Activated B cell treated with CpG ODN at 0.5 μM for 24 hours (primary cell): Measurements from ENCODE around the gene AKR1C1. TPM values are rescaled to one million over a fixed set of nuclear protein-coding genes. Genes with fewer than 3 reads are reported as not detected.
"Not testable (repeated sequence)": the region's sequence is repeated elsewhere in the genome, so short reads cannot be mapped to it uniquely, and the experiment has no call there.

Experiments used
- ATAC-seq: fragments of 200-7000 bp; cut with Tn5 transposase; one replicate; pipeline ENCODE4 v1.10.0; 2021; ENCODE audit warnings: low read depth, mild to moderate bottlenecking, moderate library complexity
- CTCF ChIA-PET: fragments of 350-600 bp; sonication (Branson Sonifier 250); formaldehyde crosslinking; loops from one replicate; lab custom pipeline; 2021; ENCODE audit warnings: antibody characterized with exemption; lab: Charles Lee
- POLR2A ChIA-PET: fragments of 350-600 bp; sonication (Branson Sonifier 250); formaldehyde crosslinking; loops from one replicate; lab custom pipeline; 2021; ENCODE audit warnings: antibody characterized with exemption; lab: Charles Lee
- DNase-seq: peaks from one replicate; pipeline ENCODE4 v3.0.0; 2022
- H3K27ac Mint-ChIP-seq: one replicate; pipeline ENCODE4 v1.8.0; 2020; ENCODE audit warnings: mixed read lengths
- H3K27me3 Mint-ChIP-seq: one replicate; pipeline ENCODE4 v1.8.0; 2021; ENCODE audit warnings: mixed read lengths
- H3K36me3 Mint-ChIP-seq: one replicate; pipeline ENCODE4 v1.8.0; 2021; ENCODE audit warnings: low read depth, mixed read lengths
- H3K4me1 Mint-ChIP-seq: one replicate; pipeline ENCODE4 v1.8.0; 2021; ENCODE audit warnings: mixed read lengths
- H3K4me3 Mint-ChIP-seq: one replicate; pipeline ENCODE4 v1.8.0; 2020; ENCODE audit warnings: mild to moderate bottlenecking, mixed read lengths
- H3K9me3 Mint-ChIP-seq: one replicate; pipeline ENCODE4 v1.8.0; 2020; ENCODE audit warnings: mixed read lengths
- intact Hi-C: fragments of 100-400 bp; cut with micrococcal nuclease; formaldehyde crosslinking; loops from one replicate; pipeline ENCODE4 v1.15.1; 2024
- total RNA-seq: library from RNA; stranded (reverse); gene quantifications from 2 replicates; pipeline ENCODE4 v1.2.3, GENCODE V29; 2022
- TF ChIP-seq, protein P1 (sequence below): fragments of 200-600 bp; IDR thresholded peaks from one replicate; pipeline ENCODE4 v1.8.0; 2022; ENCODE audit warnings: antibody characterized with exemption, mild to moderate bottlenecking

Gene AKR1C1
- total RNA-seq, 1 donor from 2014 or later: not detected

DNA sequence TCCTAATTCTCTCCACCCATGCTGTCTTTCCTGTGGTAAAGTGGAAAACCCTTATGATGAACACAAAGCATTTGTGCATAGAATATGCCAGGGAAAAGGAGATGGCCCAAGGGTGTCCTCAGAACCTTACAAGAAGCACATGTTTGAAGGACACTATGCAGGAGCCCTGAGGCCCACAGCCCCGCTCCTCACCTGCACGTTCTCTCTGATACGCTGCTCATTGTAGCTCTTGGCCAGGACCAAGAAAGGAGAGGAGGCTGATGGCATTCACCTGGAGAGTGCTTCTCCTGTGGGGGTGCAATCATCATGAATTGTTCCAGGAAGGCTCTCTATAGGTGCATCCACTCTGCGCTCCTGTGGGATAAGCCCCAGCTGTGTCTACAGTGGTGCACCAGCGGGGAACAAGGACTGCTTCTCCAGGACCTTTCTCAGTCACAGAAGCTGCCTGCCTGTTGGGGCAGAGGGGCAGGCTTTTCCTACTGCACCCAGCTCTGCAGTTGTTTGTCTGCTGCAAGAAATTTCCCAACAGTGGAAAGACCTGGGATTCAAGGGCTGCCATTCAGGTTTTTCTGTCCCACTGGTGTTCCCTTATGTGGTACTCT, 20.5 kb downstream of the AKR1C1 start:
- no peaks in the 10 kb centered on the region for H3K36me3 Mint-ChIP-seq
- no peaks in the 10 kb centered on the region for H3K27me3 Mint-ChIP-seq
- no peak overlapping the region for H3K4me3 Mint-ChIP-seq
- DNase-seq: no peak
- intact Hi-C loops: loop anchor here (5.0 kb wide), 1 partner anchor 299 kb away; no protein-coding TSS in a partner anchor
- H3K9me3 Mint-ChIP-seq: no peaks in the 10 kb centered on the region
- no peak overlapping the region for H3K27ac Mint-ChIP-seq
- H3K4me1 Mint-ChIP-seq: no peaks in the 10 kb centered on the region
- ATAC-seq: no peak
- CTCF ChIA-PET: no interaction called here
- TF ChIP-seq, protein P1, sequence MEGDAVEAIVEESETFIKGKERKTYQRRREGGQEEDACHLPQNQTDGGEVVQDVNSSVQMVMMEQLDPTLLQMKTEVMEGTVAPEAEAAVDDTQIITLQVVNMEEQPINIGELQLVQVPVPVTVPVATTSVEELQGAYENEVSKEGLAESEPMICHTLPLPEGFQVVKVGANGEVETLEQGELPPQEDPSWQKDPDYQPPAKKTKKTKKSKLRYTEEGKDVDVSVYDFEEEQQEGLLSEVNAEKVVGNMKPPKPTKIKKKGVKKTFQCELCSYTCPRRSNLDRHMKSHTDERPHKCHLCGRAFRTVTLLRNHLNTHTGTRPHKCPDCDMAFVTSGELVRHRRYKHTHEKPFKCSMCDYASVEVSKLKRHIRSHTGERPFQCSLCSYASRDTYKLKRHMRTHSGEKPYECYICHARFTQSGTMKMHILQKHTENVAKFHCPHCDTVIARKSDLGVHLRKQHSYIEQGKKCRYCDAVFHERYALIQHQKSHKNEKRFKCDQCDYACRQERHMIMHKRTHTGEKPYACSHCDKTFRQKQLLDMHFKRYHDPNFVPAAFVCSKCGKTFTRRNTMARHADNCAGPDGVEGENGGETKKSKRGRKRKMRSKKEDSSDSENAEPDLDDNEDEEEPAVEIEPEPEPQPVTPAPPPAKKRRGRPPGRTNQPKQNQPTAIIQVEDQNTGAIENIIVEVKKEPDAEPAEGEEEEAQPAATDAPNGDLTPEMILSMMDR: no peak
- POLR2A ChIA-PET: no interaction called here

DNA sequence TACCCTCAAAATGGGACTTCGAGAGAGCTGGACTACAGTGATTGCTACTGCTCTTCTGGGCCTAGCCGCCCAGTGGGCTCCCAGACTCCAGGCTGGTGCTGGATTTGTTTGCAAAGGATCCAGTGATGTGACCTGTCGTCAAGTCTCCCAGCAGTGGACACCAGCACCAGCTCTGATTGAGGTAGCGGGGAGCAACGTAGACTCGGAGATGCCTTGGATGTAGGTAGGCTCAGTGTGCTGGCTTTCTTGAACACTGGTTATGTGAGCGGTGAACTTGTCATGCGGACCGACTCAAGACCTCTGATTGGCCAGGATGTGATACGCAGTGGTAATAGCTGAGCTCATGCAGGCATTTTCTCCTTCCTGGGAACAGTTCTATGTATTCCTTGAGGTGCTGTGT, 21.0 kb downstream of the AKR1C1 start:
- no peaks in the 10 kb centered on the region for H3K27me3 Mint-ChIP-seq
- TF ChIP-seq, protein P1: no peak
- intact Hi-C loops: loop anchor here (5.0 kb wide), 1 partner anchor 298 kb away; no protein-coding TSS in a partner anchor
- H3K36me3 Mint-ChIP-seq: no peaks in the 10 kb centered on the region
- POLR2A ChIA-PET: no interaction called here
- H3K9me3 Mint-ChIP-seq: no peaks in the 10 kb centered on the region
- DNase-seq (no peak), ATAC-seq (no peak)
- H3K4me1 Mint-ChIP-seq: no peaks in the 10 kb centered on the region
- CTCF ChIA-PET: no interaction called here
- no peak overlapping the region for H3K27ac Mint-ChIP-seq
- no peak overlapping the region for H3K4me3 Mint-ChIP-seq

DNA sequence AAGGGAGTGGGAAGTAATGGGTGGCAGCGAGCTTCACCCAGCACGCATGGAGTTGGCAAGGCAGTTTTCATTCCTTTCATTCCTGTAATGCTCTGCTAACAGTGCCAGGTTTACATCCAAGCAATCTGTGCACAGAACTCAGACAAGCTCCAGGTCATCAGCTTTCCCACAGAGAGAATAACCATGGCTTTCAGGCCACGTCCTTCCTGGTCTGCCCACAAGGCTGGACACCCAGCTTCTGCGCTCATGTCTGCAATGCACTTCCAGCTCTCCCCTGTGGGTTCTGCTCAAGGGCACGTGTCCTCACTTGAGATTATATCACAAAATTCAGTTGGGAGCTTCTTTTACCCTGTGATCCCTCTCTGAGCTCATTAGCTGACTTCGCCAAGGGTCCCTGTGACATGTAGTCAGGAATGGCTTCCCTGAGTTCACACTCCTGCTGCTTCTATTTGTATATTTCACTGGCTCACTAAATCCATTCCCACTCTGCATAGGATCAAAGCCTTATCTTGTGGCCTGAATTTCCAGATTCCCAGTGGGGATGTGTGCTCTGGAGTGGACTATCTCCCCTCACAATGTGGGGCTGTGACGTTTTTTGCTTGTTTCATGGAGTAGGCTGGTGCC, 21.9 kb downstream of the AKR1C1 start:
- ChIA-PET POLR2A (no interaction called here), CTCF (no interaction called here)
- Mint-ChIP-seq H3K27me3 (no peaks in the 10 kb centered on the region), H3K36me3 (no peaks in the 10 kb centered on the region), H3K9me3 (no peaks in the 10 kb centered on the region), H3K4me3 (no peak overlapping the region), H3K4me1 (no peaks in the 10 kb centered on the region), H3K27ac (no peak overlapping the region)
- DNase-seq: no peak
- ATAC-seq: no peak
- TF ChIP-seq, protein P1: no peak
- intact Hi-C loops: loop anchor here (5.0 kb wide), 1 partner anchor 297 kb away; no protein-coding TSS in a partner anchor

DNA sequence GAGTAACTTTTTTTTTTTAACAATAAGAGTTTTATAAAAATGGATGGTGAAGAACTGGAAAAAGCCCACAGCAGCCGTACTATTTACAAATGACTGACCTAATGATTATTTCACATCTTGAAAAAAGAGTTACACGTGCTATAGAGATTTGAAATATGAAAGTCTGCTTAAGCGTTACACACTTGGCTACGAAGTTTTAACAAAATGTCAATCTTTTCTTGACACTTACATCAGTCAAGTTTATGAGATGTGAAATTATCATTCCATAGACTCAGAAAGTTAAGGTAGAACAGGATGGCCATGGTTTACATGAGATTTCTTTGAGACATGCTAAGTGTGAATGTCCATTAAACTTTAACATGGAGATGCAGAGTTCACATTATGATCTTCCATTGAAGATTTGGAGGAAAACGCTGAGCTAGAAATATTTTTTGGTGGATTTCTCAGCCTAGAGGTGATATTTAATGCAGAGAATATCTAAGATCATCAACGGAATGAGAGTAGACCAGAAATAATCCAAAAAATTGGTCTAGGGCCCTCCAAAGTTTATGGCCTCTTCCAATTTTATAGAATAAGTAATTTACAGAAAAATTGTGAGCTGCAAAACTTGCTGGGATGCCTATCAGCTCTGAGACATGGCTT, 24.9 kb downstream of the AKR1C1 start:
- intact Hi-C loops, H3K27me3 Mint-ChIP-seq, H3K4me3 Mint-ChIP-seq, POLR2A ChIA-PET, H3K36me3 Mint-ChIP-seq, DNase-seq, ATAC-seq, H3K4me1 Mint-ChIP-seq, CTCF ChIA-PET, H3K9me3 Mint-ChIP-seq, H3K27ac Mint-ChIP-seq: not testable (repeated sequence)

DNA sequence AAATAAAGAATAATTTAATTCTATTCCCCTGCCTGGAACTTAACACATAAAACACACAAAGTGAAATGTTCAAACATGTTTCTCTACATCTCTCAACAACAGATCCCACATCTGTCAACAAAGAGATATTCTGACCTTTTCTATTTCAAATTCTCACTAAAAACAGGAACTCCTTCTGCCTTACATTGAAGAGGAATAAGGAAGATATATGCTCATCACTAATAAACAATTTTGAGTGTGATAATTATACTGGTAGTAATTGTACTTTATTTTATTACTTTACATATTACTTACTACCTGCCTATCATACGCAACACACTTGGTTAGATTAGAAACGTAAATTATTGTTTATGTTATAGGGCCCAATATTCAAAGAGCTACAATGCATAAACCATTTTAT, 27.0 kb downstream of the AKR1C1 start:
- no peaks in the 10 kb centered on the region for H3K4me1 Mint-ChIP-seq
- DNase-seq (no peak), ATAC-seq (no peak)
- no peaks in the 10 kb centered on the region for H3K27me3 Mint-ChIP-seq
- ChIA-PET POLR2A (no interaction called here), CTCF (no interaction called here)
- no peak overlapping the region for H3K27ac Mint-ChIP-seq
- intact Hi-C loops: no loop called here
- H3K4me3 Mint-ChIP-seq: no peak overlapping the region
- H3K36me3 Mint-ChIP-seq: no peaks in the 10 kb centered on the region
- TF ChIP-seq, protein P1: no peak
- H3K9me3 Mint-ChIP-seq: no peaks in the 10 kb centered on the region

DNA sequence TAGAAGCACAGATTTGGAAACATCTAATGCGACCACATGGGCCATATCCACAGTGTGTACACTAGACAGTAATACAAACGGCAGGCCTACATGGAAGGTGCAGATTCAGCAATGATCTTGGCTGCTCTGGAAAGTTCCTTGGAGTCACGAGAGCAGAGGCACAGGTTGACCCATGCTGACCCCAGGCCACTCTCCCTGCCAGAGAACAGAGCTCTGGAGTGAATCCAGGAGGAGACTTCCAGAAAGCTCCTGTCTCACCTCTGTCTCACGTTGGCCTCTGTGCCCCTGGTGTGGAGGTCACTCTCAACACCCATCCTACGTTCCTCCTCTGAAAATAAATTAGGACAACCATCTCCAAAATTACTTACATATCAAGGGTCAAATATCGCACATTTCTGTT, 28.2 kb downstream of the AKR1C1 start:
- H3K27ac Mint-ChIP-seq, H3K4me3 Mint-ChIP-seq, H3K36me3 Mint-ChIP-seq, H3K27me3 Mint-ChIP-seq, H3K9me3 Mint-ChIP-seq, POLR2A ChIA-PET, DNase-seq, ATAC-seq, H3K4me1 Mint-ChIP-seq, intact Hi-C loops, CTCF ChIA-PET: not testable (repeated sequence)

DNA sequence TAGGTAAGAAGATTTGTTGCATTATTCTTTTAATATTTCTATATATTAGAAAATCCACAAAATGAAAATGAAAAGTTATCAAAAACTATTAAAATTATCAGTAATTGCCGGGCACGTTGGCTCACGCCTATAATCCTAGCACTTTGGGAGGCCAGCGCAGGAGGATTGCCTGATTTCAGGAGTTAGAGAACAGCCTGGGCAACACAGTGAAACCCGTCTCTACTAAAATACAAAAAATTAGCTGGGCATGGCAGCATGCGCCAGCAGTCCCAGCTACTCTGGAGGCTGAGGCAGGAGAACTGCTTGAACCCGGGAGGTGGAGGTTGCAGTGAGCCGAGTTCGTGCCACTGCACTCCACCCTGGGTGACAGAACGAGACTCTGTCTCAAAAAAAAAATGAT, 29.3 kb downstream of the AKR1C1 start:
- CTCF ChIA-PET, ATAC-seq, DNase-seq, H3K27me3 Mint-ChIP-seq, H3K4me1 Mint-ChIP-seq, H3K9me3 Mint-ChIP-seq, POLR2A ChIA-PET, H3K4me3 Mint-ChIP-seq, H3K36me3 Mint-ChIP-seq, intact Hi-C loops, H3K27ac Mint-ChIP-seq: not testable (repeated sequence)

DNA sequence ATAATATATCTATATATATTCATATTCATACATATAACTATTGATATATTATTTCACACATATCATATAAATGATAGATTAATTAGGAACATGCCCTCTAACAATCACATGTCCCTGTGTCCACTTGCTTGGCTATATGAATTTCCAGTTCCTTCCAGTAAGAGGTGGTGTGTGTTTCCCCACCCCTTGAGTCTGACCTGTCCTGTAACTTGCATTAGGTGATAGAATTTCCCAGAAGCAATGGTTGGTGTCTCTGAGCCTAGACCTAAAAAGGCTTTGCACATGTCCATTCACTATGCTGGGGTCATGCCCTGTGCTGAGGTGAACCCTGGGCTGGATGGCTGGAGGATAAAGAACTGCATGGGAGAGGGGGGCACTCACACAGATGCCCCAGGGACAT, 31.0 kb downstream of the AKR1C1 start:
- POLR2A ChIA-PET, H3K9me3 Mint-ChIP-seq, H3K4me3 Mint-ChIP-seq, intact Hi-C loops, H3K36me3 Mint-ChIP-seq, CTCF ChIA-PET, DNase-seq, ATAC-seq, H3K27ac Mint-ChIP-seq, H3K27me3 Mint-ChIP-seq, H3K4me1 Mint-ChIP-seq: not testable (repeated sequence)
